HuH-7.5 (cell line): Measurements from ENCODE around the gene MRPL55.
A peak's percentile ranks its signal among the peaks of the same experiment; 100 is the strongest.

Experiments
- DNase-seq: peaks from one replicate; pipeline ENCODE4 v3.0.0; 2011; ENCODE audit warnings: low spot score

Gene MRPL55

DNA sequence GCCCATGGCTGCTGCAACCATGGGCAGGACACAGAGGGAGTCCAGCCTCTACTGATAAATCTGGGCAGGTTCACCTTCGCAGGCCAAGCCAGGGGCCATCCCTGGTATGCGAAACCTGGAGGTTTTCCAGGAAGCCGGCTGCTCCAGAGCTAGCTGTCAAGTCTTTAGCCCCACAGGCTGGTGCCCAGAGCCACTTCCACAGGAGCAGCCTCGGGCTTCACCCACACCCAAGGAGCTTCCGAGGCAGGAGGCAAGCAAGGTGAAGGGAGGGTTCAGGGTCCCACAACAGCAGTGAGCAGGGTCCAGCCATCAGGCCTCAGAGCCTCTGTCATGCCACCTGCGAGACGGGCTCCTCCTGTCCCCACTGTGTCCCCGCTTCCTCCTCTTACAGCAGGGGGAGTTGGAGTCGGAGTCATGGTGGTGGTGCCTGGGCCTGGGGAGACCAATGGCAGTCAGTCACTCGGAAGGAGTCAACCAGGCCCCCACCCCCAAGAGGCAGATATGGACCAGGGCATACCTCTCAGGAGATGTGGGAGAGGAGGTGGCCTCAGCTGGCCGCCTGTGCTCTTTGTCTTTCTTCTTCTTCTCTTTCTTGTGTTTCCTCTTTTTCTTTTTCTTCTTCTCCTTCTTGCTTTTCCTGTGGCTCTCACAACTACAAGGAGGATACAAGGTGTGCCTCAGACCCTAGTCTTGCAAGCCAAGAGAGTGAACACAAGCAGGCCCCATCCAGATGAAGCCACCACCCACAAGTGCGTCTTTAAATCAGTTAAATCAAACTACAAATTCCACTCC lies 8.1 kb downstream of the MRPL55 start:
- DNase-seq, result peak; percentile 22

- DNase-seq, result peak; percentile 6
Observed at GRCh38 chr1:228099331-228099732, 9.8 kb downstream of the MRPL55 start.

DNA sequence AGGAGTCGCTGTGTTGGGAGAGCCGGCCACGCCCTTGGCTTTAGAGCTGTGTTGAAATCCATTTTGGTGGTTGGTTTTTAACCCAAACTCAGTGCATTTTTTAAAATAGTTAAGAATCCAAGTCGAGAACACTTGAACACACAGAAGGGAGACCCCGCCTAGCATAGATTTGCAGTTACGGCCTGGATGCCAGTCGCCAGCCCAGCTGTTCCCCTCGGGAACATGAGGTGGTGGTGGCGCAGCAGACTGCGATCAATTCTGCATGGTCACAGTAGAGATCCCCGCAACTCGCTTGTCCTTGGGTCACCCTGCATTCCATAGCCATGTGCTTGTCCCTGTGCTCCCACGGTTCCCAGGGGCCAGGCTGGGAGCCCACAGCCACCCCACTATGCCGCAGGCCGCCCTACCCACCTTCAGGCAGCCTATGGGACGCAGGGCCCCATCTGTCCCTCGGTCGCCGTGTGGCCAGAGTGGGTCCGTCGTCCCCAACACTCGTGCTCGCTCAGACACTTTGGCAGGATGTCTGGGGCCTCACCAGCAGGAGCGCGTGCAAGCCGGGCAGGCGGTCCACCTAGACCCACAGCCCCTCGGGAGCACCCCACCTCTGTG lies 10.7 kb downstream of the MRPL55 start:
- DNase-seq, result peak; percentile 6

GRCh38 chr1:228097333-228098081 lies 11.6 kb downstream of the MRPL55 start:
- DNase-seq, result peak; percentile 6

DNA sequence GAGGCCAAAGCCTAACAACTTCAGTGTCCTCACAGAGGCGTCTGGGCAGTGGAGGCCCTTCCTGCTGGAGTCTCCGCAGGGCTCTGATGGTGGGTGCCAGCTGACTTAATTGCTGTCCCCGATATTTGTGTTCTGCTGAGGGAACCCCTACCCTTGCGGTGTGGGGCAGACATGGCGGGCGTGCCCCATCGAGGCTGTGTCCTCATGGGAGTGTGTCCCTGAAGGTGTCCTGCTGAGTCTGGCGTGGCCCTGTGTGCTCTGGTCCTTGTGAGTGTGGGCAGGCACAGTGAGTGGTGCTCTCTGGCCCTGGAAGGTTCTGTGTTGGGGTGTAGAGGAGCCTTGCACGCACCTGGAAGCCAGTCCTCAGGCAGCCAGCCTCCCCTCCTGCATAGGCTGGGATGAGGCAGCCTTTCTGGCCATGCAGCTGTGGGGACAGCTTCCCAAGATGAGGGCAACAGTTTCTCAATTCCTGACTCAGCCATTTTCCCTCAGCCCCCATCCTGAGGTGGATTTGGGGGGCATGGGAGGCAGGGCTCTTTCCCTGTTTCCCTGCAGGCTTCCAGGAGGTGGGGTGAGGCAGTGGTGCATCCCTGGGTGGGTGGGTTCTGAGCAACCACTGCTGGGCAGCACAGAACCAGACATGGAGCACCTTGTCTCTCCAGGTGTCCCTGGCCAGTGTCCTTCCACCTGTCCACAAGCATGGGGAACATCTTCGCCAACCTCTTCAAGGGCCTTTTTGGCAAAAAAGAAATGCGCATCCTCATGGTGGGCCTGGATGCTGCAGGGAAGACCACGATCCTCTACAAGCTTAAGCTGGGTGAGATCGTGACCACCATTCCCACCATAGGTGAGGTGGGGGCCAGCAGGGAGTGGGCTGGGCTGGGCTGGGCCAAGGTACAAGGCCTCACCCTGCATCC lies 12.4 kb downstream of the MRPL55 start:
- peak; percentile 3 for DNase-seq

DNA sequence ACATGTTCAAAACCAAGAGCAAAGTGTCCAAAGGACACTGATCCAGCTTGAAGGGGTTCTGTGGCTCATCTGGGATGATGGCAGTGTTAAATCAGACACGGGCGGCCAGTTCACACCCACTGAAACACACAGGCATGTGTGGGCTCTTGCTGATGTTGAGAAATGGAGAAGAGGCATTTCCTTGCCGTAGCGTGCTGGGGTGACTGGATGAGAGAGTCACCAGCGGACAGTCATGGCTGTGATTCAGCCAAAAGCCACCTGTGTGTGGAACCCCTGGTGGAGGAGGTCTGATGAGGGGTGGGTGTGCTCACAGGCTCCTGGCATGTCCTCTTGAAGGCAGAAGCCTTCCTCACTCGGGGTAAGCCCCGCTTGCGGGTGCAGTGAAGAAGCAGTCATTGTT lies 13.2 kb downstream of the MRPL55 start:
- peak; percentile 2 for DNase-seq

DNA sequence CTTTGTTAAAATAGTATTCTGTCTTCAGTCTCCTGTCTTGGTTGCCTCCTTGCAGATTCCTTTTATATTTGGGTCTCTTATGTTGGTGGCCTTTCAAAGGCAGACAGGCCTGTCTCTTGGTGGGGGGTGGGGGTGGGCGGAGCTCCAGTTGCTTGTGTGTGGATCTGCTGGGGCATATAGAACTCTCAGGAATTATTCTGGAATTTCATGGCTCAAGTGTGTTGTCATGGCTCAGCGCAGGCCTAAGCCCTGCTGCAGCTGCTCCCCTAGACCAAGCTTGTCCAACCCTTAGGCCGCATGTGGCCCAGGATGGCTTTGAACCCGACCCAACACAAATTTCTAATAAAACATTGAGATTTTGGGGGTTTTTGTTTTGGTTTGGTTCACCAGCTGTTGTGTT lies 13.9 kb downstream of the MRPL55 start:
- peak; percentile 5 for DNase-seq

DNA sequence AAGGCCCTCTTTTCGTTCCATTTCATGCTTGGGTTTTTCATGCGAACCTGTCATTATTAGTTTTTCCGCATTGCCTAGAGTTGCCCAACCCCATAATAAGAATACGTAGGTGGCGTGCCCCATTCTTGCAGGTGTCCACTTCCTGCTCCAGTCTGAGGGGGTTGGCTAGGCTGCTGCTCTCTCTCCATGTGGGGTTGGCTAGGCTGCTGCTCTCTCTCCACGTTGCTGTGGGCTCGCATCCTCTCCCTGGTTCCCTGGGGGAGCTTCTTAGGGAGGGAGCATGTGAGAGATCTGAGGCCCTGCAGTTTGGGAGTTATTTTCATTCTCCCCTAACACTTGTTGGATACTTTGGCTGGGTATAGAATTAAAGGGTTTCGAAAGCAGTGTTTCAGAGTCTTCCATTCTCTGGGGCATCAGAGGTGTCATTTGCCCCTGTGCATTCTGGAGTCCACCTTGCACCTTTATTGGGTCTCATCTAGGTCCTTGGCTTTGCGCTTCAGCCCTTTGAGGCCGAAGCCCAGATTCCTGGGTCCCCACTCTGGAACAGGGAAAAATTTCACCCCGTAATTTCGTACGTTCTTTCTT lies 14.6 kb downstream of the MRPL55 start:
- DNase-seq, result no peak

DNA sequence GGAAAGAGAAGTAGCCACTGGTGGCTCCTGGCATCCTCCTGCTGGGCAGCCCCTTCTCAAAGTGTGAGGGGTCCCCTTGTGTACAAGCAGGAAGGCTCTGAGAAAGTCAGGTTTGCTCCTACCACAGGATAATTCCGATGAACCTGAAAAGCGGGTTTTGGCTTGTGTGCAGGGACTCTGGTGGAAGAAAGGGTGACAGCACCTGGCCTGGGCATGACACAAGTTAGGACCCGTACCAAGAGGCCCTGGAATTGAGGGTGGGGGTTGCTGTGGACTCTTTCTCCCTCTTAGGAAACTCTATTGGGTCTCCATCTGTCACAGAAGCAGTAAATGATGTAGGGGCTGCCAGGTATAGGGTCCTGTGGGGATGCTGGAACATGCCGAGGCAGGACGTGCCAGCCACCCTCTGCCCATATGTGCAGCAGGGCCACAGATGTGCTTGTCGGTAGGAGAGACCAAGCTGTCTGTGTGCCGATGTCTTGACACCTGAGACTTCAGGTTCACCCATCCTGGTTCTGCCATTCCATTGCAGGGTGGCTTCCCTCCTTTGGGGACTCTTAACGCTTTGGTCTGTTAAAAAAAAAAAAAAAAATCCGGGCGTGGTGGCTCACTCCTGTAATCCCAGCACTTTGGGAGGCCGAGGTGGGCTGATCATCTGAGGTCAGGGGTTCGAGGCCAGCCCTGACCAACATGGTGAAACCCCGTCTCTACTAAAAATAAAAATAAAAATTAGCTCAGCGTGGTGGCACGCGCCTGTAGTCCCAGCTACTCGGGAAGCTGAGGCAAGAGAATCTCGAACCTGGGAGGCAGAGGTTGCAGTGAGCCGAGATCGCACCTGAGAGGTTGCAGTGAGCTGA lies 15.8 kb downstream of the MRPL55 start:
- DNase-seq, result no peak

DNA sequence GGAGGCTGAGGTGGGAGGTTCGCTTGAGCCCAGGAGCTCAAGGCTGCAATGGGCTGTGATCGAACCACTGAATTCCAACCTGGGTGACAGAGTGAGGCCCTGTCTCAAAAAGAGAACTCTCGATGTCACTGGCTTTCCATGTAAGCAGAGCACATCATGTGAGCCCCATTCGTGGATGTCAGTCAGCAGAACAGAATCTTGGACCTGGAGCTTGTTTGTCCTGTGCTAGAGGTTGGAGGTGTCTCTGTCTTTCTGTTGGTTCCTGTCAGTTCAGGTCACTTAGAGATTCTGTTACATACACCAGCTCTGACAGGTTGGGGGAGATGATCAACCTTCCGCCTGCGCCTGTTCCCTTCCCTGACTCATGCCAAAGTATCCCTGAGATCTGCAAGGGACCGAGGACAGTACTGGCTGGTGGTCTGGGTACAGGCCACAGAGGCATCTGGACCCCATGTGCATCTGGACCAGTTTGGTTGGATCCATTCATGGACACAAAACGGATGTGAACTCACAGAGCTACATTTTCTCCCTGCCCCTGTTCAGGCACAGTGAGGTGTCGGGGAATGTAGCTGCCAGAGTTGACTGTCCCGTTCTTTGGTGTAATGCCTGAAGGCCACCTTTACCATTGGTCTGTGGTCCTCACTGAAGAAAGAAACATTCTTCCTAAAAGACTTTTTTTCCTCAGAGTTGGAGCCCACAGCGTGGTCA lies 16.6 kb downstream of the MRPL55 start:
- DNase-seq, result no peak

DNA sequence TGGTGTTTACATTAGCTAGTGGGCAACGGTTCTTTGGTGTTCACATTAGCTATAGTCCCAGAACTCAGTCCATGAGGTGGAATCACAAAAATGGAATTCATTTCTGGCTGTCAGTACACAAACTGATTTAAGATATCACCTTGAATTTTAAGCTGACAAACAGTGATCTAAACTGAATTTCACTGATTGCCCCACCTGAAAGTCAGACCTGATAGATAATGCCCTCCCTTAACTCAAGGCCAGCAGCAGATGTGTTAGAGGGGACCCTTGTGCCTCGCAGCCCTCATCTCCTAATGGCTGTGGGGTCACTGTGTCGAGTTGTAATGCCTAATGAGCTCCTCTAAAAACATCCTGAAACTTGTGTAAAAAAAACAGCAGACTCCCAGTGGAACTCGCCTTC lies 18.0 kb downstream of the MRPL55 start:
- DNase-seq, result no peak

DNA sequence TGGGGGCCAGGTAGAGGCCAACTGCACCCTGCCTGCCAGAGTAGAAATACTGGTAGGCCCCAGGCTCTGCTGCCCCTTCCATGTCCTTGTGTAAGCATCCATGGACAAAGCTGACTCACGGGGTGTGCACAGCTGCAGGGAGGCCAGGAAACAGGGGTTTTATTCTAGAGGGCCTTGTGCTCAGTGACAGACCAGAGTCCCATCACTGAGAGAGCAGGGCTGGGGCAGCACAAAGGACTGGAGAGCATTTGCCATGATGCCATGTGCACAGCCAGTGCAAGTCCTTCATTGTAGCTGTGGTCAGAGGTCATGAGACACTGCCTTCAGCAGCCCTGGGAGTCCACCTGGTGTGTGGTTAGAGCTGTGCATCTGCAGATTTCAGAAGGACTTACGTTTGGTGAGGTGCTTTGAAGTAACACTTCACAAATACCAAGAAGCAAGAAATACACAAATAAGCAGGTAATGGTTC lies 18.5 kb downstream of the MRPL55 start:
- no peak for DNase-seq

- no peak for DNase-seq
Observed at GRCh38 chr1:228089519-228090380, 19.3 kb downstream of the MRPL55 start.

- DNase-seq, result no peak
Observed at GRCh38 chr1:228088586-228089498, 20.3 kb downstream of the MRPL55 start.

DNA sequence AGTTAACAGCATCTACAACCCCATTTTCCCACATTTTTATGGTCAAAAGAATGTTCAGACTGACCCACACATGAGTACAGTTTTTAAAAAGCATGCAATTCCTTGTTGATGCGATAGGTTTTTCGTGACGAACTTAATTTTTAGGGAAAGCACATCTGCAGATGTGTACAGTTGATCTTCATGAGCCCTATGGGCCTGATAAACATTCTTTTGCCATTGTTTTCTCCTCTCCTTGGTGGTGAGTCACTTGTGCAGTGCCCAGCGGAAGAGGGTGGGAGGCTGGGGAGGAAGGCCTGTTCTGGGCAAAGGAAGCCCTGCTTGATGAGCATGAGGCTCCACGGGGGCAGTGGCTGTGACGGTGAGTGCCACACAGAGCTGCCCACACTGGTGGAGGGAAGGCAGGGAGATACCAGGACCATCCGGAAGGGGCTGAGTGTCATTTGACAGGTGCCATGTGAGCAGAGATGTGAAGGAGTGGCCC lies 21.3 kb downstream of the MRPL55 start:
- DNase-seq, result no peak

- no peak for DNase-seq
Observed at GRCh38 chr1:228085287-228085951, 23.7 kb downstream of the MRPL55 start.

- no peak for DNase-seq
Observed at GRCh38 chr1:228084797-228085196, 24.3 kb downstream of the MRPL55 start.
